ENCODE data around the gene PTPN2. TPM values are rescaled to one million over a fixed set of nuclear protein-coding genes. Genes with fewer than 3 reads are reported as not detected.

PTPN2 gene
- total RNA-seq, 2 experiments from 2014 or later = 49.4 to 53.8 TPM

DNA sequence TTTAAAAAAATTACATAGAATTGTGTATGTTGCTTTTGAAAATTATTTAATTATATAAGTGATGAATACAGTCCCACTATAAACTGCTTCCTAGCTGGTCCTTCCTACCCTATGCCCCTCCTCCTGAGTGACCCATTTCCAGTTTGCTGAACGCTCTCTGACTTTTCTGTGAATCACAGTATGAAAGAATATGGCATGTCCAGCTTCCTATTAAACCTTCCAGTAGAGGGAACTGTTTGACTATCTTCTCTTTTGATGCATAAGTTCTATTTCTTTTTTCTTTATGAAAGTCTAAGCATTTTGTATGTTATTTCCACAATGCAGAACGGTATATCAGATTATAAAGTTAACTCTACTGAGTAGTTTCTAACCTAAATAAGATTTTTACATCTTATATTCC is 139.9 kb downstream of the PTPN2 start:
- Mint-ChIP-seq H3K27me3 (no peaks in the 10 kb centered on the region), H3K4me3 (no peak overlapping the region), H3K27ac (no peak overlapping the region), H3K36me3 (ENCODE audit: low read depth) (no peaks in the 10 kb centered on the region), H3K4me1 (ENCODE audit: low read depth) (peaks cover 2% of the 10 kb centered on the region), H3K9me3 (no peaks in the 10 kb centered on the region)
- Histone ChIP-seq H3K27me3 (ENCODE audit: control insufficient read depth in 1 of 2, insufficient read depth in 2 of 2, low read length in 2 of 2) (no peaks in the 10 kb centered on the region), H3K4me3 (ENCODE audit: low read length) (no peak overlapping the region), H3K36me3 (ENCODE audit: insufficient read depth, low read length) (no peaks in the 10 kb centered on the region), H3K27ac (ENCODE audit: low read depth in 1 of 2, low read length in 2 of 2) (no peak overlapping the region), H3K4me1 (ENCODE audit: insufficient read depth, low read length) (no peaks in the 10 kb centered on the region), H3K9me3 (ENCODE audit: control insufficient read depth in 1 of 2, insufficient read depth in 1 of 2, low read length in 2 of 2) (no peaks in the 10 kb centered on the region)
- POLR2A ChIA-PET = interaction anchor here (1.9 kb wide), 1 partner anchor 190 kb away, joined by 7 read pairs; no protein-coding TSS in a partner anchor
- CTCF ChIA-PET = interaction anchor here (0.9 to 1.8 kb wide), 6 partner anchors 10 to 416 kb away, joined by 3 to 12 read pairs (median 5); no protein-coding TSS in a partner anchor
- TF ChIP-seq, protein P1, sequence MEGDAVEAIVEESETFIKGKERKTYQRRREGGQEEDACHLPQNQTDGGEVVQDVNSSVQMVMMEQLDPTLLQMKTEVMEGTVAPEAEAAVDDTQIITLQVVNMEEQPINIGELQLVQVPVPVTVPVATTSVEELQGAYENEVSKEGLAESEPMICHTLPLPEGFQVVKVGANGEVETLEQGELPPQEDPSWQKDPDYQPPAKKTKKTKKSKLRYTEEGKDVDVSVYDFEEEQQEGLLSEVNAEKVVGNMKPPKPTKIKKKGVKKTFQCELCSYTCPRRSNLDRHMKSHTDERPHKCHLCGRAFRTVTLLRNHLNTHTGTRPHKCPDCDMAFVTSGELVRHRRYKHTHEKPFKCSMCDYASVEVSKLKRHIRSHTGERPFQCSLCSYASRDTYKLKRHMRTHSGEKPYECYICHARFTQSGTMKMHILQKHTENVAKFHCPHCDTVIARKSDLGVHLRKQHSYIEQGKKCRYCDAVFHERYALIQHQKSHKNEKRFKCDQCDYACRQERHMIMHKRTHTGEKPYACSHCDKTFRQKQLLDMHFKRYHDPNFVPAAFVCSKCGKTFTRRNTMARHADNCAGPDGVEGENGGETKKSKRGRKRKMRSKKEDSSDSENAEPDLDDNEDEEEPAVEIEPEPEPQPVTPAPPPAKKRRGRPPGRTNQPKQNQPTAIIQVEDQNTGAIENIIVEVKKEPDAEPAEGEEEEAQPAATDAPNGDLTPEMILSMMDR (IDR thresholded peaks at IDR 0.05) = peak; percentile 54
- peak; percentile 51 for ATAC-seq (ENCODE audit: poor library complexity)
- intact Hi-C loops (cut with DNase I, micrococcal nuclease) = loop anchor here (1.0 kb wide), 2 partner anchors 150 to 190 kb away; no protein-coding TSS in a partner anchor
- DNase-seq = peak in 3 of 14 experiments; percentile 59 to 65 (median 63)

DNA sequence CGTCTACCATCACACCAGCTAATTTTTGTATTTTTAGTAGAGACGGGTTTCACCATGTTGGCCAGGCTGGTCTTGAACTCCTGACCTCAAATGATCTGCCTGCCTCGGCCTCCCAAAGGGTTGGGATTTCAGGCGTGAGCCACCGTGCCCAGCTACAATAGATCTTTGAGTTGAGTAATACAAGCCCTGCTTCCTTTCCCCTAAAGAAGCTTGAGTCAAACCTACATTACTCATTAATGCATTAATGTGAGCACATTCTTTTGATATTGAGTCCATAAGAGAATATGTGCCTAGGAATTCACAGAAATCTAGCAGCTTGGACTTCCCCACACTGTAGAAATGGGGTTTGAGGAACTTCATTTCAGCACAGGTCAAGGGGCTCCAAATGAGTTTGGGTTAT is 141.6 kb downstream of the PTPN2 start:
- Mint-ChIP-seq H3K4me1 (ENCODE audit: low read depth) (no peaks in the 10 kb centered on the region), H3K27ac (no peak overlapping the region), H3K27me3 (no peaks in the 10 kb centered on the region), H3K9me3 (no peaks in the 10 kb centered on the region), H3K4me3 (no peak overlapping the region), H3K36me3 (ENCODE audit: low read depth) (no peaks in the 10 kb centered on the region)
- intact Hi-C loops (cut with DNase I, micrococcal nuclease) = loop anchor here in 1 of 2 experiments (1.0 kb wide), 1 partner anchor 152 kb away; no protein-coding TSS in a partner anchor
- Histone ChIP-seq H3K4me3 (ENCODE audit: low read length) (no peak overlapping the region), H3K36me3 (ENCODE audit: insufficient read depth, low read length) (no peaks in the 10 kb centered on the region), H3K9me3 (ENCODE audit: control insufficient read depth in 1 of 2, insufficient read depth in 1 of 2, low read length in 2 of 2) (no peaks in the 10 kb centered on the region), H3K4me1 (ENCODE audit: insufficient read depth, low read length) (no peaks in the 10 kb centered on the region), H3K27ac (ENCODE audit: low read depth in 1 of 2, low read length in 2 of 2) (no peak overlapping the region), H3K27me3 (ENCODE audit: control insufficient read depth in 1 of 2, insufficient read depth in 2 of 2, low read length in 2 of 2) (no peaks in the 10 kb centered on the region)
- CTCF ChIA-PET = interaction anchor here (1.3 kb wide), 1 partner anchor 193 kb away, joined by 5 read pairs; no protein-coding TSS in a partner anchor
- DNase-seq = no peak
- TF ChIP-seq, protein P1 (IDR thresholded peaks at IDR 0.05) = no peak
- no peak for ATAC-seq (ENCODE audit: poor library complexity)
- POLR2A ChIA-PET = no interaction called here

Other genes starting within 250 kb of the PTPN2 start
- gene SPIRE1, start 226.1 kb downstream of the PTPN2 start, total RNA-seq = 1 to 10 TPM in 1 of 2 experiments, under 1 TPM in 1; 0.99 to 1.4 TPM
- 1 to 10 TPM; 8.0 to 8.7 TPM for gene CEP76, start 181.5 kb downstream of the PTPN2 start, total RNA-seq
- 10 to 100 TPM; 58.4 to 61.7 TPM for gene PSMG2, start 181.2 kb downstream of the PTPN2 start, total RNA-seq
- gene SEH1L, start 63.8 kb upstream of the PTPN2 start, total RNA-seq = 10 to 100 TPM; 23.9 to 26.7 TPM
- gene CEP192, start 107.1 kb upstream of the PTPN2 start, total RNA-seq = 10 to 100 TPM; 23.4 to 25.0 TPM

All from CD4-positive, alpha-beta T cell (primary cell).